NCI-H1417 (cell line): Measurements from ENCODE around the gene SLC7A9.
"Not testable (repeated sequence)": the region's sequence is repeated elsewhere in the genome, so short reads cannot be mapped to it uniquely, and the experiment has no call there.

Experiments
- DNase-seq, 3 experiments: peaks; one replicate each; lab custom pipeline; 2025; lab: John Stamatoyannopoulos, UW

Gene SLC7A9

GRCh38 chr19:32885255-32885654 is 15.7 kb upstream of the SLC7A9 start:
- DNase-seq, result not testable (repeated sequence)

GRCh38 chr19:32881766-32882165 is 12.2 kb upstream of the SLC7A9 start:
- DNase-seq, result peak in 2 of 3 experiments; percentile 2 to 20

- no peak for DNase-seq
Measured at GRCh38 chr19:32880622-32881021, 11.1 kb upstream of the SLC7A9 start.

- DNase-seq, result no peak
Measured at GRCh38 chr19:32879741-32880140, 10.2 kb upstream of the SLC7A9 start.

GRCh38 chr19:32878988-32879387 is 9.4 kb upstream of the SLC7A9 start:
- DNase-seq, result no peak

- no peak for DNase-seq
Measured at GRCh38 chr19:32877977-32878745, 8.6 kb upstream of the SLC7A9 start.

GRCh38 chr19:32877323-32877912 is 7.9 kb upstream of the SLC7A9 start:
- no peak for DNase-seq

- DNase-seq, result no peak
Measured at GRCh38 chr19:32876919-32877285, 7.3 kb upstream of the SLC7A9 start.

GRCh38 chr19:32876236-32876918 is 6.8 kb upstream of the SLC7A9 start:
- no peak for DNase-seq

GRCh38 chr19:32875428-32875827 is 5.9 kb upstream of the SLC7A9 start:
- DNase-seq, result no peak

GRCh38 chr19:32874605-32875004 is 5.0 kb upstream of the SLC7A9 start:
- no peak for DNase-seq

GRCh38 chr19:32873247-32873959 is 3.8 kb upstream of the SLC7A9 start:
- DNase-seq, result no peak

GRCh38 chr19:32872391-32872790 is 2.8 kb upstream of the SLC7A9 start:
- no peak for DNase-seq

- DNase-seq, result no peak
Measured at GRCh38 chr19:32870981-32871451, 1.4 kb upstream of the SLC7A9 start.

GRCh38 chr19:32869966-32870573 is 503 bp upstream of the SLC7A9 start:
- DNase-seq, result peak in 2 of 3 experiments; percentile 1 to 3

- no peak for DNase-seq
Measured at GRCh38 chr19:32868206-32868950, 1.2 kb downstream of the SLC7A9 start.

GRCh38 chr19:32867436-32867835 is 2.1 kb downstream of the SLC7A9 start:
- not testable (repeated sequence) for DNase-seq

GRCh38 chr19:32866564-32867265 is 2.9 kb downstream of the SLC7A9 start:
- DNase-seq, result no peak

GRCh38 chr19:32866061-32866460 is 3.5 kb downstream of the SLC7A9 start:
- no peak for DNase-seq

GRCh38 chr19:32865326-32865725 is 4.2 kb downstream of the SLC7A9 start:
- no peak for DNase-seq
